ENCODE results near the gene IFNB1. TPM values are rescaled to one million over a fixed set of nuclear protein-coding genes. Genes with fewer than 3 reads are reported as not detected.

The IFNB1 gene
- total RNA-seq, 1 experiment from 2014 or later: 0.42 TPM

GRCh38 chr9:21031091-21031807 is 46.5 kb downstream of the IFNB1 start, which contains the start of gene HACD4:
Gene HACD4 (minus strand): TSS chr9:21031640. CDS start chr9:21031590, 50 bp downstream.
- peak; percentile 8 for DNase-seq
- H3K27ac Mint-ChIP-seq (ENCODE audit: unreplicated experiment): no peak within 1 kb of the TSS
- intact Hi-C loops (cut with micrococcal nuclease; ENCODE audit: unreplicated experiment): no loop called here
- H3K9me3 Mint-ChIP-seq (ENCODE audit: low read depth, unreplicated experiment): no peaks in the 10 kb centered on the region
- peaks cover 13% of the 10 kb centered on the region for H3K27me3 Mint-ChIP-seq (ENCODE audit: unreplicated experiment)
- no peaks in the 10 kb centered on the region for H3K4me1 Mint-ChIP-seq (ENCODE audit: low read depth, unreplicated experiment)
- no peaks in the 10 kb centered on the region for H3K36me3 Mint-ChIP-seq (ENCODE audit: insufficient read depth, unreplicated experiment)
- no TSS peak for BruUV-seq (replicated peaks)
- TF ChIP-seq CTCF (IDR thresholded peaks at IDR 0.05; ENCODE audit: unreplicated experiment): no peak
- CTCF ChIA-PET: no interaction called here
- H3K4me3 Mint-ChIP-seq (ENCODE audit: low read depth, unreplicated experiment): peak within 1 kb of the TSS; percentile 18

- Mint-ChIP-seq H3K36me3 (ENCODE audit: insufficient read depth, unreplicated experiment) (no peaks in the 10 kb centered on the region), H3K4me1 (ENCODE audit: low read depth, unreplicated experiment) (no peaks in the 10 kb centered on the region), H3K4me3 (ENCODE audit: low read depth, unreplicated experiment) (no peak overlapping the region), H3K27ac (ENCODE audit: unreplicated experiment) (no peak overlapping the region), H3K27me3 (ENCODE audit: unreplicated experiment) (peaks cover 13% of the 10 kb centered on the region), H3K9me3 (ENCODE audit: low read depth, unreplicated experiment) (no peaks in the 10 kb centered on the region)
- intact Hi-C loops (cut with micrococcal nuclease; ENCODE audit: unreplicated experiment): no loop called here
- BruUV-seq (replicated peaks): no TSS peak
- no peak for DNase-seq
- CTCF ChIA-PET: no interaction called here
- no peak for TF ChIP-seq CTCF (IDR thresholded peaks at IDR 0.05; ENCODE audit: unreplicated experiment)
Measured at GRCh38 chr9:21030389-21031035, 47.2 kb downstream of the IFNB1 start.

- H3K4me3 Mint-ChIP-seq (ENCODE audit: low read depth, unreplicated experiment): no peak overlapping the region
- TF ChIP-seq CTCF (IDR thresholded peaks at IDR 0.05; ENCODE audit: unreplicated experiment): no peak
- no peak for DNase-seq
- peaks cover 13% of the 10 kb centered on the region for H3K27me3 Mint-ChIP-seq (ENCODE audit: unreplicated experiment)
- intact Hi-C loops (cut with micrococcal nuclease; ENCODE audit: unreplicated experiment): loop anchor here (10.0 kb wide), 1 partner anchor 45 kb away; the partner anchor contains the start of gene IFNB1
- no peaks in the 10 kb centered on the region for H3K4me1 Mint-ChIP-seq (ENCODE audit: low read depth, unreplicated experiment)
- H3K36me3 Mint-ChIP-seq (ENCODE audit: insufficient read depth, unreplicated experiment): no peaks in the 10 kb centered on the region
- H3K9me3 Mint-ChIP-seq (ENCODE audit: low read depth, unreplicated experiment): no peaks in the 10 kb centered on the region
- BruUV-seq (replicated peaks): no TSS peak
- H3K27ac Mint-ChIP-seq (ENCODE audit: unreplicated experiment): no peak overlapping the region
- CTCF ChIA-PET: no interaction called here
Measured at GRCh38 chr9:21029661-21030060, 48.1 kb downstream of the IFNB1 start.

- H3K27ac Mint-ChIP-seq (ENCODE audit: unreplicated experiment): no peak overlapping the region
- intact Hi-C loops (cut with micrococcal nuclease; ENCODE audit: unreplicated experiment): loop anchor here (10.0 kb wide), 1 partner anchor 46 kb away; the partner anchor contains the start of gene IFNB1
- no peak overlapping the region for H3K4me3 Mint-ChIP-seq (ENCODE audit: low read depth, unreplicated experiment)
- no peaks in the 10 kb centered on the region for H3K36me3 Mint-ChIP-seq (ENCODE audit: insufficient read depth, unreplicated experiment)
- CTCF ChIA-PET: no interaction called here
- no peak for DNase-seq
- no peaks in the 10 kb centered on the region for H3K9me3 Mint-ChIP-seq (ENCODE audit: low read depth, unreplicated experiment)
- H3K4me1 Mint-ChIP-seq (ENCODE audit: low read depth, unreplicated experiment): no peaks in the 10 kb centered on the region
- BruUV-seq (replicated peaks): no TSS peak
- TF ChIP-seq CTCF (IDR thresholded peaks at IDR 0.05; ENCODE audit: unreplicated experiment): no peak
- peaks cover 13% of the 10 kb centered on the region for H3K27me3 Mint-ChIP-seq (ENCODE audit: unreplicated experiment)
Measured at GRCh38 chr9:21028466-21028865, 49.3 kb downstream of the IFNB1 start.
